Measurements from ENCODE around the gene MEAF6.
A peak's percentile ranks its signal among the peaks of the same experiment; 100 is the strongest.
"Not testable (repeated sequence)": the region's sequence is repeated elsewhere in the genome, so short reads cannot be mapped to it uniquely, and the experiment has no call there.

Gene MEAF6

GRCh38 chr1:37514350-37515184 lies at the start of gene MEAF6:
Gene MEAF6 (minus strand): TSS chr1:37514766. CDS start chr1:37514746, 20 bp downstream.
- DNase-seq = peak; percentile 82

- no peak for DNase-seq
Observed at GRCh38 chr1:37562984-37563383, 48.4 kb upstream of the MEAF6 start.

- peak; percentile 6 for DNase-seq
Observed at GRCh38 chr1:37561133-37562132, 46.9 kb upstream of the MEAF6 start.

GRCh38 chr1:37560401-37561132 lies 46.0 kb upstream of the MEAF6 start:
- DNase-seq = no peak

GRCh38 chr1:37559957-37560379 lies 45.4 kb upstream of the MEAF6 start:
- DNase-seq = not testable (repeated sequence)

- no peak for DNase-seq
Observed at GRCh38 chr1:37559080-37559479, 44.5 kb upstream of the MEAF6 start.

GRCh38 chr1:37558411-37558810 lies 43.8 kb upstream of the MEAF6 start:
- DNase-seq = no peak

GRCh38 chr1:37557402-37557801 lies 42.8 kb upstream of the MEAF6 start:
- no peak for DNase-seq

GRCh38 chr1:37556712-37557196 lies 42.2 kb upstream of the MEAF6 start, which contains the start of gene DNALI1:
Gene DNALI1 (plus strand): TSS chr1:37556940. CDS start chr1:37556995, 55 bp downstream.
- DNase-seq = no peak

GRCh38 chr1:37553927-37554808 lies 39.6 kb upstream of the MEAF6 start, which contains the start of gene SNIP1:
Gene SNIP1 (minus strand): TSS chr1:37554293. CDS start chr1:37554229, 64 bp downstream.
- DNase-seq = peak; percentile 90

GRCh38 chr1:37553598-37553926 lies 39.0 kb upstream of the MEAF6 start:
- no peak for DNase-seq

GRCh38 chr1:37549341-37549740 lies 34.8 kb upstream of the MEAF6 start:
- DNase-seq = no peak

GRCh38 chr1:37545019-37545418 lies 30.5 kb upstream of the MEAF6 start:
- no peak for DNase-seq

- no peak for DNase-seq
Observed at GRCh38 chr1:37544530-37544929, 30.0 kb upstream of the MEAF6 start.

GRCh38 chr1:37540036-37540785 lies 25.6 kb upstream of the MEAF6 start:
- DNase-seq = no peak

- not testable (repeated sequence) for DNase-seq
Observed at GRCh38 chr1:37539154-37539553, 24.6 kb upstream of the MEAF6 start.

GRCh38 chr1:37537378-37537777 lies 22.8 kb upstream of the MEAF6 start:
- DNase-seq = no peak

- no peak for DNase-seq
Observed at GRCh38 chr1:37533317-37534093, 18.9 kb upstream of the MEAF6 start.

GRCh38 chr1:37532418-37533156 lies 18.0 kb upstream of the MEAF6 start:
- DNase-seq = not testable (repeated sequence)

Data from activated gamma-delta T cell treated with Interleukin-2 at 50 U/mL for 16 hours (primary cell).